ENCODE data around the gene ASB16. TPM values are rescaled to one million over a fixed set of nuclear protein-coding genes. Genes with fewer than 3 reads are reported as not detected.

ASB16 gene
- total RNA-seq, 1 donor from 2014 or later, result not detected

- Histone ChIP-seq H3K27ac (peak overlapping the region; percentile 97), H3K36me3 (peaks cover 45% of the 10 kb centered on the region), H3K9me3 (no peaks in the 10 kb centered on the region), H3K27me3 (no peaks in the 10 kb centered on the region), H3K4me3 (peak overlapping the region; percentile 95), H3K4me1 (peaks cover 15% of the 10 kb centered on the region)
- intact Hi-C loops (cut with DNase I), result no loop called here
- ATAC-seq (peak; percentile 5), DNase-seq (no peak)
- no peak for TF ChIP-seq CTCF (IDR thresholded peaks at IDR 0.05)
Measured at GRCh38 chr17:44197980-44198720, 27.6 kb downstream of the ASB16 start.

- TF ChIP-seq CTCF (IDR thresholded peaks at IDR 0.05), result no peak
- Histone ChIP-seq H3K27me3 (no peaks in the 10 kb centered on the region), H3K27ac (peak overlapping the region; percentile 97), H3K4me3 (peak overlapping the region; percentile 95), H3K9me3 (no peaks in the 10 kb centered on the region), H3K4me1 (peaks cover 23% of the 10 kb centered on the region), H3K36me3 (peaks cover 37% of the 10 kb centered on the region)
- intact Hi-C loops (cut with DNase I), result no loop called here
- peak; percentile 87 for DNase-seq
- peak; percentile 43 for ATAC-seq
Measured at GRCh38 chr17:44198721-44199552, 28.4 kb downstream of the ASB16 start.

GRCh38 chr17:44199553-44200477 is 29.3 kb downstream of the ASB16 start, which contains the start of gene ATXN7L3:
ATXN7L3 (minus strand) TSS chr17:44199884; CDS start chr17:44198070, 1,814 bp downstream.
- no peak for TF ChIP-seq CTCF (IDR thresholded peaks at IDR 0.05)
- H3K27me3 ChIP-seq, result no peaks in the 10 kb centered on the region
- peak; percentile 100 for DNase-seq
- peaks cover 26% of the 10 kb centered on the region for H3K4me1 ChIP-seq
- peak within 1 kb of the TSS; percentile 97 for H3K27ac ChIP-seq
- no peaks in the 10 kb centered on the region for H3K9me3 ChIP-seq
- H3K4me3 ChIP-seq, result peak within 1 kb of the TSS; percentile 95
- peak; percentile 95 for ATAC-seq
- H3K36me3 ChIP-seq, result peaks cover 28% of the 10 kb centered on the region
- intact Hi-C loops (cut with DNase I), result no loop called here

- intact Hi-C loops (cut with DNase I), result no loop called here
- H3K4me1 ChIP-seq, result peaks cover 26% of the 10 kb centered on the region
- no peak for DNase-seq
- no peak for TF ChIP-seq CTCF (IDR thresholded peaks at IDR 0.05)
- no peaks in the 10 kb centered on the region for H3K27me3 ChIP-seq
- H3K9me3 ChIP-seq, result no peaks in the 10 kb centered on the region
- H3K4me3 ChIP-seq, result peak overlapping the region; percentile 95
- peaks cover 20% of the 10 kb centered on the region for H3K36me3 ChIP-seq
- peak overlapping the region; percentile 97 for H3K27ac ChIP-seq
- no peak for ATAC-seq
Measured at GRCh38 chr17:44200478-44201155, 30.1 kb downstream of the ASB16 start.

- TF ChIP-seq CTCF (IDR thresholded peaks at IDR 0.05), result no peak
- ATAC-seq (no peak), DNase-seq (no peak)
- intact Hi-C loops (cut with DNase I), result no loop called here
- H3K4me1 ChIP-seq, result peaks cover 16% of the 10 kb centered on the region
- no peak overlapping the region for H3K4me3 ChIP-seq
- no peaks in the 10 kb centered on the region for H3K27me3 ChIP-seq
- H3K27ac ChIP-seq, result no peak overlapping the region
- peaks cover 15% of the 10 kb centered on the region for H3K36me3 ChIP-seq
- no peaks in the 10 kb centered on the region for H3K9me3 ChIP-seq
Measured at GRCh38 chr17:44202756-44203155, 32.3 kb downstream of the ASB16 start.
